ENCODE measurements around the gene PEX16. TPM values are rescaled to one million over a fixed set of nuclear protein-coding genes. Genes with fewer than 3 reads are reported as not detected.

The PEX16 gene
- total RNA-seq, 1 donor = 24.6 TPM

DNA sequence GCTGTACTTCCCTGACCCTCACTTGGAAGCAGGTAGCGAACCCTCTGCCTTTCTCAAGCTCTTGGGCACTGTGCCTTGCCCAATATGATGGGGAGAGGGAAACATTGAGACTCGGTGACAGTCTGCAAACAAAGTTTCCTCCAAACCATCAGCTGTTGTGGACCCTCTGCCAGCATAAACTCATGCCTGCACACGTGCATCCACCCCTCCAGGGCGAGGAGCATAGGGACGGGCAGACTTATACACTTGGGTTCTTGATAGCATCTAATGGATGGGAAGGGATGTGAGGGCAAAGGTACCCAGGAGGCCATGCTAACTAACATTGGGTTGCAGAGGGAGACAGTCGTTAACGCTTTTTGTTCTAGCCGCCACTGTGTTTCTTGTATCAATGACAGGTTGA, 40.5 kb downstream of the PEX16 start:
- DNase-seq (ENCODE audit: low read depth) = no peak
- TF ChIP-seq CTCF (IDR thresholded peaks at IDR 0.05; ENCODE audit: insufficient read depth, low read depth, low read length) = no peak
- no peak overlapping the region for H3K4me3 ChIP-seq (ENCODE audit: low read depth, low read length)

- TF ChIP-seq CTCF (IDR thresholded peaks at IDR 0.05; ENCODE audit: insufficient read depth, low read depth, low read length) = no peak
- DNase-seq (ENCODE audit: low read depth) = no peak
- H3K4me3 ChIP-seq (ENCODE audit: low read depth, low read length) = no peak overlapping the region
Measured at GRCh38 chr11:45876401-45876800, 41.3 kb downstream of the PEX16 start.

GRCh38 chr11:45872651-45873356, 44.9 kb downstream of the PEX16 start:
- TF ChIP-seq CTCF (IDR thresholded peaks at IDR 0.05; ENCODE audit: insufficient read depth, low read depth, low read length) = peak; percentile 91
- DNase-seq (ENCODE audit: low read depth) = peak; percentile 89
- no peak overlapping the region for H3K4me3 ChIP-seq (ENCODE audit: low read depth, low read length)

- H3K4me3 ChIP-seq (ENCODE audit: low read depth, low read length) = no peak overlapping the region
- DNase-seq (ENCODE audit: low read depth) = no peak
- no peak for TF ChIP-seq CTCF (IDR thresholded peaks at IDR 0.05; ENCODE audit: insufficient read depth, low read depth, low read length)
Measured at GRCh38 chr11:45871638-45872037, 46.0 kb downstream of the PEX16 start.

DNA sequence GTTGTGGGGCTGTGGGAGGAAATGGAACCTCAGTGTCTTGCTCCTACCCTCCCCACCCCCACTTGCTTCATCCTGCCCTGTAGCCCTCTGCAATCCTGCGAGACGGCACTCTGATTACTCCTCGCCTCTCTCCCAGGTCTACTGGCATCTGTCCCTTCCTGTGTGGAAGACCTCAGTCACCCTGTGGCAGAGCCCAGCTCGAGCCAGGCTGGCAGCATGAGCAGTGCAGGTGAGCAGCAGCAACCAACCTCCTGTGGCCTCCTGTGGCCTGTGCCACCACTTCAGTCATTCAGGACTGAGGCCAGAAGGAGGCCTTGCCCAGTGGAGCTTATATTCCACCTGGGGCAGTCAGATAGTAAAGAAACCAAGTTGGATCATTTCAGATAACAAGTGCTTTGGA, 47.0 kb downstream of the PEX16 start:
- no peak overlapping the region for H3K4me3 ChIP-seq (ENCODE audit: low read depth, low read length)
- no peak for TF ChIP-seq CTCF (IDR thresholded peaks at IDR 0.05; ENCODE audit: insufficient read depth, low read depth, low read length)
- no peak for DNase-seq (ENCODE audit: low read depth)

DNA sequence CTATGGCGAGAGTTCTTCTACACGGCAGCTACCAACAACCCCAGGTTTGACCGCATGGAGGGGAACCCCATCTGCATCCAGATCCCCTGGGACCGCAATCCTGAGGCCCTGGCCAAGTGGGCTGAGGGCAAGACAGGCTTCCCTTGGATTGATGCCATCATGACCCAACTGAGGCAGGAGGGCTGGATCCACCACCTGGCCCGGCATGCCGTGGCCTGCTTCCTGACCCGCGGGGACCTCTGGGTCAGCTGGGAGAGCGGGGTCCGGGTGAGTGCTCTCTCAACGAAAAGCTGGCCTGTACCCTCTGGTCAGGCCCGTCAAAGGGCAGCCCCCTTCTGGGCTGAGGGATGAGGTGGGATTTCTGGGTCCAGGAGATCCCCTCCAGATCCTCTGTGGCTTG, 48.1 kb downstream of the PEX16 start:
- no peak overlapping the region for H3K4me3 ChIP-seq (ENCODE audit: low read depth, low read length)
- DNase-seq (ENCODE audit: low read depth) = no peak
- TF ChIP-seq CTCF (IDR thresholded peaks at IDR 0.05; ENCODE audit: insufficient read depth, low read depth, low read length) = no peak

DNA sequence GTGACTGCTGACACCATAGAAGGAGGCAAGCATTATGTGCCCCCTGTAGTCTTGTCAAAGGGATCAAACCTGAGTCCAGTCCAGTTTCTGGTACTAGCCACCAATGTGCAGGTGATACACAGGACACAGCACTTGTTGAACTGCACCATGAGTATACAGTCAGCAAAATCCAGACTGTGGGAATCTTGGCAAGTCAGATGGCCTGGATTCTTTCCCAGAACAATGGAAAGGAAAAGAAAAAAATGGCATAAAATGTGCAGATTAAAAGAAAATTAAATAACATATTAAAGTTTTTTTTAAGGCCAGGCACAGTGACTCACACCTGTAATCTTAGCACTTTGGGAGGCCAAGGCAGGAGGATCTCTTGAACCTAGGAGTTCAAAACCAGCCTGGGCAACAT, 53.6 kb downstream of the PEX16 start:
- DNase-seq (ENCODE audit: low read depth) = no peak
- H3K4me3 ChIP-seq (ENCODE audit: low read depth, low read length) = no peak overlapping the region
- no peak for TF ChIP-seq CTCF (IDR thresholded peaks at IDR 0.05; ENCODE audit: insufficient read depth, low read depth, low read length)

Measured in fibroblast of villous mesenchyme (primary cell).